BE2C (cell line): Measurements from ENCODE around the gene TBX2.

Experiments used
- DNase-seq: peaks from one replicate; pipeline ENCODE4 v3.0.0-alpha.2; 2020
- H3K27me3 ChIP-seq: fragments of 250-450 bp; sonication (Bioruptor Pico); 2 replicates; pipeline ENCODE4 v1.5.1; 2020; ENCODE audit warnings: mild to moderate bottlenecking
- H3K36me3 ChIP-seq: fragments of 250-450 bp; sonication (Bioruptor Pico); 2 replicates; pipeline ENCODE4 v1.5.1; 2020; ENCODE audit warnings: mild to moderate bottlenecking
- H3K4me1 ChIP-seq: fragments of 250-450 bp; sonication (Bioruptor Pico); 2 replicates; pipeline ENCODE4 v1.5.1; 2020
- H3K4me3 ChIP-seq: 2 replicates; pipeline ENCODE4 v1.5.1; 2011; ENCODE audit warnings: low read depth, low read length
- H3K9me3 ChIP-seq: fragments of 250-450 bp; sonication (Bioruptor Pico); 2 replicates; pipeline ENCODE4 v1.5.1; 2020
- TF ChIP-seq, protein P1 (sequence below): IDR thresholded peaks from 2 replicates; pipeline ENCODE4 v1.5.1; 2012; ENCODE audit warnings: mild to moderate bottlenecking, low read depth, low read length

Gene TBX2

DNA sequence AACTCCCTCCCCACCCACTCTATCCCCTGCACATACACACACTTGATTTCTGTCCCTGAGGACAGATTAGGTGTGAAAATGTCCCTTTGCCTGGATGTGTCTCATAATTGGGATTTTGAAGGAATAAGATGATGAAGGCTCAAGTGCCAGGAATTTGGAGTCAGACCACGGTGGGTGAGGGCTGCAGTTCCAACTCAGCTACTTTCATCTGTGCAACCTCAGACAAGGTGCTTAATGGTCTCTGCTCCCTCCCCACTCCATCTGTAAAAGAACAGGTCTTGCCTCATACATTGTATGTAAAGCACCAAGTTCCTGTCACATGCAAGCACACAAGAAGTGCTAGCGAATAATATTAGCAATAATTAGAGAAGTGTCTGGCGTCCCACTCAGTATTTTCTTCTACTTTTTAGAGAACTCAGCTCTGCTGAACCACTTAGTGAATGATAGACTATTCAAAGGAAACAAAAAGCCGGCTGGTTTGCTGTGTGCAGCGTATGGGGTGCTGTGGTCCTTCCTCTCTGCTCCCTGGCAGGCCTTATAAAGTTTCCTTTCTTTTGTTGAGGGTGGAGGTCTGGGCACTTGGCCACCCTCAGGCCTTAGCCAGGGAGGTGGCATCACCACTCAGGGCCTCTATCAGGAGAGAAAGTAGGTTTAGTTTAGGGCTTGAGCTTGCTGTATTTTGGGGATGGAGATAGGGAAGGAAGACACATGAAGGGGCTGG lies 58.9 kb downstream of the TBX2 start:
- Histone ChIP-seq H3K9me3 (no peaks in the 10 kb centered on the region; the same call in 1 of the 2 replicates), H3K4me3 (no peak overlapping the region), H3K4me1 (no peaks in the 10 kb centered on the region), H3K36me3 (no peaks in the 10 kb centered on the region), H3K27me3 (no peaks in the 10 kb centered on the region)
- no peak for DNase-seq
- TF ChIP-seq, protein P1, sequence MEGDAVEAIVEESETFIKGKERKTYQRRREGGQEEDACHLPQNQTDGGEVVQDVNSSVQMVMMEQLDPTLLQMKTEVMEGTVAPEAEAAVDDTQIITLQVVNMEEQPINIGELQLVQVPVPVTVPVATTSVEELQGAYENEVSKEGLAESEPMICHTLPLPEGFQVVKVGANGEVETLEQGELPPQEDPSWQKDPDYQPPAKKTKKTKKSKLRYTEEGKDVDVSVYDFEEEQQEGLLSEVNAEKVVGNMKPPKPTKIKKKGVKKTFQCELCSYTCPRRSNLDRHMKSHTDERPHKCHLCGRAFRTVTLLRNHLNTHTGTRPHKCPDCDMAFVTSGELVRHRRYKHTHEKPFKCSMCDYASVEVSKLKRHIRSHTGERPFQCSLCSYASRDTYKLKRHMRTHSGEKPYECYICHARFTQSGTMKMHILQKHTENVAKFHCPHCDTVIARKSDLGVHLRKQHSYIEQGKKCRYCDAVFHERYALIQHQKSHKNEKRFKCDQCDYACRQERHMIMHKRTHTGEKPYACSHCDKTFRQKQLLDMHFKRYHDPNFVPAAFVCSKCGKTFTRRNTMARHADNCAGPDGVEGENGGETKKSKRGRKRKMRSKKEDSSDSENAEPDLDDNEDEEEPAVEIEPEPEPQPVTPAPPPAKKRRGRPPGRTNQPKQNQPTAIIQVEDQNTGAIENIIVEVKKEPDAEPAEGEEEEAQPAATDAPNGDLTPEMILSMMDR: no peak
